Subcutaneous abdominal adipose tissue (tissue), 5 donors: ENCODE measurements around the gene ILDR1.

Source experiments
- H3K27ac ChIP-seq: one replicate; pipeline ENCODE4 v1.7.0; 2013; ENCODE audit warnings: low read depth, mild to moderate bottlenecking, inconsistent platforms, low read length, moderate library complexity
- H3K27me3 ChIP-seq, 5 donors: one replicate each; pipeline ENCODE4 v1.7.0; 2013; ENCODE audit warnings: low read length in 5 of 5, inconsistent platforms in 1 of 5; ENCODE audit not compliant: control insufficient read depth in 5 of 5, insufficient read depth in 4 of 5
- H3K36me3 ChIP-seq, 5 donors: one replicate each; pipeline ENCODE4 v1.7.0; 2013; ENCODE audit warnings: low read length in 5 of 5; ENCODE audit not compliant: control insufficient read depth in 5 of 5, insufficient read depth in 5 of 5
- H3K4me1 ChIP-seq, 5 donors: one replicate each; pipeline ENCODE4 v1.7.0; 2013; ENCODE audit warnings: low read length in 5 of 5, mild to moderate bottlenecking in 3 of 5, moderate library complexity in 1 of 5; ENCODE audit not compliant: control insufficient read depth in 5 of 5, insufficient read depth in 5 of 5
- H3K4me3 ChIP-seq, 5 donors: one replicate each; pipeline ENCODE4 v1.7.0; 2013; ENCODE audit warnings: low read length in 5 of 5, low read depth in 1 of 5
- H3K9ac ChIP-seq, 5 donors: one replicate each; pipeline ENCODE4 v1.7.0; 2013; ENCODE audit warnings: low read length in 5 of 5, mild to moderate bottlenecking in 4 of 5, moderate library complexity in 3 of 5
- H3K9me3 ChIP-seq, 5 donors: one replicate each; pipeline ENCODE4 v1.7.0; 2013; ENCODE audit warnings: low read length in 5 of 5; ENCODE audit not compliant: control insufficient read depth in 5 of 5
- donor health status: healthy.
- donor health status: healthy.
- donor health status: healthy.
- donor health status: healthy.
- donor health status: healthy.

ILDR1 gene

DNA sequence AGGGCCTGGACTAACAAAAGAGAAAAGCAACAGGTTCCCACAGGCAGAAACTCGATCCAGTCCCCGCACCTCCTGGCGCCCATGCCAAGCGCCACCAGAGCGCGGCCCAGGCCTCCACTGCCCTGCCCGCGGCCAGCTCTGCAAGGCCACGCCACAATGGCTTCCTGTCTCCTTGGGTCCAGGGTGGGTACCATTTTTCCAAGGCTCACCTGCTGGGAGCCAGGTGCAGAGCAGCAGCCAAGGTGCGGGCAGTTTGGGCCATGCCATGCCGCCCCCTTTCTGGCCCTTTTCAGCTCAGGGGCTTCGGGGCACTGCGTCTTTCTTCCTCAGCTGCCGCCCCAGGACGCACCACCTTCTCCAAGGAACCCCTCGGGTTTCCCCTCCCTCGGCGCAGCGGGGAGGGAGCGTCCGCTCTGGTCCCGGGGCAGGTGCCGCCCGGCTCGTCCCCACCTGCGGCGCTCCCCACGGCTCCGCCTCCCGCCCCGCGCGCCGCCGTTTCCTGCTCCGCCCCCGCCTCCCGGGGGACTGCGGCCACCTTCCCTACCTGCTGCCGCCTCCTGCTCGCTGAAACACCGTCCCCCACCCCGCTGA, at the start of gene ILDR1:
TSS of gene ILDR1 (minus strand) at position 437 of the 591 bp plus-strand sequence. CDS start at position 267, 170 bp downstream.
- Histone ChIP-seq H3K9me3 (no peaks in the 10 kb centered on the region), H3K36me3 (no peaks in the 10 kb centered on the region), H3K27ac (no peak within 1 kb of the TSS), H3K4me3 (peak within 1 kb of the TSS in 2 of 5 donors; percentile 15 to 52), H3K9ac (no peak within 1 kb of the TSS), H3K4me1 (no peaks in the 10 kb centered on the region), H3K27me3 (peaks cover 3 to 13% (median 8%) of the 10 kb centered on the region in 5 donors)

DNA sequence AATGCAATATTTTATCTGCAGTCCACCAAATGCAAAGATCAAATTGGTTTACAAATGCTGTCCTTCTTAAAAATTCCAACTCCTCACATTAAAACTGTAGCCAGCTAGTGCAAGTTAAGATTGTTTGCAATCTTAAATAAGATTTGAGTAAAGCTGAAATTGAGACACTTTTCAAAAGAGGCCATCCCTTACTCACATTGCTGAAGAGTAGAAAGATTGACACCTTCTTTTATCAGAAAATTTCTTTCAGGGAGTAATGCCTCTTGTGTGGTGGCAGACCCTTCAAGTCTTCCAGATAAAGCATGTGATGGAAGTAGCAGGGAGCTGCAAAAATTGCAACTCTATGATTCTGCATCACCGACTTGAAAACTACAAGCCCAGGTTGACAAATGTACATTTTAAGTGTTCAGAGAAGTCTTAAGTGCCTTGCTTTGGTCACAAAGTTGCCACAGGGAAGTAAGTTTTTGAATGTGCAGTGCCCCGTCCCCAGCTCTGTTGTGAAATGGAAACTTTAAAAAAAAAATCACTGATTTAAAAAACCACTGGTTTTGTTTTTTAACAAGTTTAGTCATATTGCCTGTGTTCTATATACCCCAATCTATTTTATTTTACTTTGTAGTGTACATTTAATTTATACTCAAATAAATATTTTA, 45.7 kb upstream of the ILDR1 start:
- Histone ChIP-seq H3K27ac (no peak overlapping the region), H3K27me3 (no peaks in the 10 kb centered on the region), H3K4me1 (peaks cover 0 to 5% (median 0%) of the 10 kb centered on the region in 5 donors), H3K9me3 (no peaks in the 10 kb centered on the region), H3K9ac (no peak overlapping the region), H3K4me3 (no peak overlapping the region), H3K36me3 (no peaks in the 10 kb centered on the region)

DNA sequence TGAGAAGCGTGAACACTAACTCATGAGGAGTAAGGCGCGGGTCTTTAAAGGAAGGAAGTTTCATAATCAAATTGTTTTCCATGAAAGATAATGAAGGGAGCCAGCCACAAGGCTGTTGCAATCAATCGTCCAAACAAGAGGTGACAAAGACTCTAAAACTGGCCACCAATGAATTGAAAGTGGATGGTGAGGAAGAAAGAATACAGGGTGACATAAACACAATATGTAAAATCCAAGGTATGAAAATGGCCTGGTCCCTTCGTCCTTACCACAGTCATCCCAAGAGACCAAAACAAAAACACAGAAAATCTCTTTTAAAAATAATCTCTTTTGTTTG, 45.1 kb upstream of the ILDR1 start:
- Histone ChIP-seq H3K27me3 (no peaks in the 10 kb centered on the region), H3K9ac (no peak overlapping the region), H3K4me3 (no peak overlapping the region), H3K9me3 (no peaks in the 10 kb centered on the region), H3K27ac (no peak overlapping the region), H3K4me1 (peaks cover 0 to 5% (median 0%) of the 10 kb centered on the region in 5 donors), H3K36me3 (no peaks in the 10 kb centered on the region)

DNA sequence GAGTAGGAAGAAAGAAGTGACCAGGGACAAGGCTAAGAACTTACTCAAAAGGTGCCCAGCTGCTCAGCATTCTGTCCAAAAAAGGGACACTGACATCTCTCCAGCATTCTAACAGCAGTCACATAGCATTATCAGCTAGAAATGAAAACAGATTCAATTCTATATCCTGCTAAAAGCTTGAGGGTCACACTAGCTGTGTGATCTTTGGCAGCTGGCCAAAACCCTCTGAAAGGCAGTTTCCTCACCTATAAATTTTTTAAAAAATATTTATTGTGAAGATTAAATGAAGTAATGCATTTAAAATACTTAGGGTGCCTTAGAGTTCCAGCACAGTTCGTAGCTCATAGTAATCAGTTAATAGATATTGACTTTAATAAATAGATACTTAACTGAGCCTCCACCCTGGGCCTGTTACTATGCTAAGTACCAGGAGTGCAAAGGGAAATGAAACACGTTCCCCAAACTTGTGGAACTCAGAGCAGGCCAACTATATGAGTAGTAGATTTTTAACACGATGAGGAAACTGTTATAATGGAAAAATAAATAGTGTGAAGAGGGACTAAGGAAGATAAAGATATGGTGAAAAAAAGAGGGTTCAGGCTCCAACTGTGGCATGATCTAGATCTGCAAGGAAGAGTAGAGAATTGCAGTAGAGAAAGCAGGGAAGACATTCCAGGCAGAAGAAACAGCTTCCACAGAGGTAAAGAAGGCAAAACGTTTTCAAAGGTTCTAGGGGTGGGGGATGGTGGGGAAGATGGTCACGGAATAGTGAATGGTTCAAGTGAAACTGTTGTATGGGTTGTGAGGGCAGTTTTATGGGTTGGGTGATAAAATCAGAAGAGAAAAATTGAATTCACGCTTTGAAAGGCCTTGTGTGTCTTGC, 44.5 kb upstream of the ILDR1 start:
- Histone ChIP-seq H3K27ac (no peak overlapping the region), H3K9me3 (no peaks in the 10 kb centered on the region), H3K4me3 (no peak overlapping the region), H3K27me3 (no peaks in the 10 kb centered on the region), H3K36me3 (no peaks in the 10 kb centered on the region), H3K9ac (no peak overlapping the region), H3K4me1 (peaks cover 0 to 5% (median 0%) of the 10 kb centered on the region in 5 donors)

DNA sequence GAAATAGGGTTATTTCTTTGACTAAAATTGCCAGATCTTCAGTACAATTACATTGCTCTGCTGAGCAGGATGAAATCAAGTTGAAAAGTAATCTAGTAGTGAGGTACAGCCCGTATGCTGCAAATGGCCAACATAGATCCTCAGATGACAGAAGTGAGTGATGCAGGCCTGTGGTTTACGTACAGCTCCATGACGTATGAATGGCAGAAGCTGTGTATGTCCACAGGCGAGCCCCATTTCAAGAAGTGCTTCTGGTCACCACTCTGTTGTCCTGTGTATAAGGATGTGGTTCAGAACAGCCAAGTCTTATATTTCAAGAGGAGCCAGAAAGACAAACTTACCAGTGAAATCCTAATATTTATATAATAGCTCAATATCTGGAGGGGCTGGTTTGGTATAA, 42.3 kb upstream of the ILDR1 start:
- no peaks in the 10 kb centered on the region for H3K27me3 ChIP-seq
- H3K36me3 ChIP-seq = no peaks in the 10 kb centered on the region
- H3K4me1 ChIP-seq = peaks cover 0 to 5% (median 0%) of the 10 kb centered on the region in 5 donors
- no peaks in the 10 kb centered on the region for H3K9me3 ChIP-seq
- H3K9ac ChIP-seq = no peak overlapping the region
- H3K27ac ChIP-seq = no peak overlapping the region
- no peak overlapping the region for H3K4me3 ChIP-seq

DNA sequence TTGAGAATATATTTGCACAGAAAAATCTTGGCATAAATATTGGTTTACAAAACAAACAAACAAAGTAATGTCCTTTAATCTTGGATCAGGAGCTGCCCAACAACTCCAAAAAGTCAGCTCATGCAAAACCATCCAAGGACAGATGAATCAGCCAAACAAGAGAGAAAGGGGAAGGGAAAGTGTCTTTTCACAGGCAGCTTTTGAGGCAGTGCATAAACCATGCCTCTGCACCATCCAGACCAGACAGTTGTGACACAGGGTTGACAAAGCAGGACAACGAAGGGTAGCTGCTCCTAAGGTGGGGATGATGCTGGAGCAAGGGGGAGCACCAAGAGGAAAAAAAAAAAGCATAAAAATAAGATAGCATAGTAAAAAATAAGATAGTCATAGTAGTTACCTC, 41.9 kb upstream of the ILDR1 start:
- no peaks in the 10 kb centered on the region for H3K36me3 ChIP-seq
- no peak overlapping the region for H3K4me3 ChIP-seq
- H3K9me3 ChIP-seq = no peaks in the 10 kb centered on the region
- no peak overlapping the region for H3K9ac ChIP-seq
- no peak overlapping the region for H3K27ac ChIP-seq
- H3K4me1 ChIP-seq = peaks cover 0 to 5% (median 0%) of the 10 kb centered on the region in 5 donors
- no peaks in the 10 kb centered on the region for H3K27me3 ChIP-seq

DNA sequence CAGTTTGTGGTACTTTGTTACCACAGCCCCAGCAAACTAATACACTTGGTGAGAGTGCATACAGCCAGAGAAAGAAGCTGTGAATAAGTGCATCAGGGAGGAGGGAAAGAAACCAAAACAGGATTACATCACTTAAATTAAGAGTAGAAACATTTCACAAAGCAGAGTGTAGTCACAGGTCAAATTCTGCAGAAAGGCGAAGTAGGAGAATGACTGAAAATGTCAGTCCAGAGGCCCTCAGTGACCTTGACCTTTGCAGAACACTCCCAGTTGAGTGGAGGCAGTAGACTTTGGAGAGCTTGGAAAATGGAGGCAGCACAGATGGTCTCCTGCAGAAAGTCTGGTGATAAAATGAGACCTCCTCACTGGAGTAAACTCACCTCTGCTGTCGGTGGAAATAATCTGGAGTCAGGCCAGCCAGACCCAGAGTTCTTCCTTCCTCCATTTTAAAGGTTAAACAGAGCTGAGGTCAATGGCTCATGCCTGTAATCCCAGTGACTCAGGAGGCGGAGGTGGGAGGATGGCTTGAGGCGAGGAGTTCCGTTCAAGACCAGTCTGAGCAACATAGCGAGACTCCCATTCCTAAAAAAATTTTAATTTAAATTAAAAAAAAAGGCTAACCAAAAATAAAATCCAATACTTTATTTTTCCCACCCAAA, 38.1 kb upstream of the ILDR1 start:
- Histone ChIP-seq H3K9me3 (no peaks in the 10 kb centered on the region), H3K9ac (no peak overlapping the region), H3K4me3 (no peak overlapping the region), H3K36me3 (no peaks in the 10 kb centered on the region), H3K27ac (no peak overlapping the region), H3K4me1 (no peaks in the 10 kb centered on the region), H3K27me3 (peaks cover 0 to 2% (median 0%) of the 10 kb centered on the region in 5 donors)

DNA sequence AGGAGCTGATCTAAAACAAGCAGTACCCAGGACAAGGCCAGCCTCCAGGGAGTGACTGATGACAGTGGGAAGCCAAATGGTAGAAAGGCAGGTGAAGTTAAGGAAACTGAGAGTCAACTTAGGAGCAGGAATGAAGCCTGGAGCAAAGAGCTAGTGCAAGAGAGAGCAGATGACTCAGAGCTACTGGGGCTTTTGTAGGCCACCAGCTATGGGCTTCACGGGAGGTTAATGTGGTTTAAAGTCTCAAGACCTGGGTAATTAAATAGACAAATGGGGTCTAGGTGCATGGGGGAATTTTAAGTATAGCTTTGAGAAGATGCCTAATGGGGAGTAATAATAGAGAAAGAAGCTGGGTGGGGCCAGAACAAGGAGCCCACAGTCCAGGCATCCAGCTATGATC, 36.2 kb upstream of the ILDR1 start:
- H3K4me3 ChIP-seq = no peak overlapping the region
- no peak overlapping the region for H3K27ac ChIP-seq
- H3K9me3 ChIP-seq = no peaks in the 10 kb centered on the region
- H3K4me1 ChIP-seq = no peaks in the 10 kb centered on the region
- H3K27me3 ChIP-seq = peaks cover 0 to 2% (median 0%) of the 10 kb centered on the region in 5 donors
- no peak overlapping the region for H3K9ac ChIP-seq
- no peaks in the 10 kb centered on the region for H3K36me3 ChIP-seq

DNA sequence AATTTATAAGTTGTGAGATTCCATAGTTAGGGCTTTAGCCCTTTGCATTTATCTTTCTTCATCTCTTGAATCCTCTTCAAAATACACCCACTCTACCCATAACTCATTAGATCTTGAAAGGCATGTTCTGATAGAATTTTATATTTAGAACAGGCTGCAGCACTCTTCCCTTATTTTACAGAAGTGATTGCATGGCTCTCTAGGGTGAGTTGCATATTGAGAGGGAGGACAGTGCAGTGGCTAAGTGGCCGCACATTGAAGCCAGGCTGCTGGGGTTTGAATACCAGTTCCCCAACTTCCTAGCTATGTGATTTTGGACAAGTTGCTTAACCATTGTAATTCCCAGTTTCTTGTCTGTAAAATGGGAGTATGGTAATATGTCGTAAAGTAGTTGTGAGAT, 35.6 kb upstream of the ILDR1 start:
- H3K9ac ChIP-seq = no peak overlapping the region
- H3K27me3 ChIP-seq = peaks cover 0 to 2% (median 0%) of the 10 kb centered on the region in 5 donors
- no peak overlapping the region for H3K27ac ChIP-seq
- H3K4me1 ChIP-seq = no peaks in the 10 kb centered on the region
- no peaks in the 10 kb centered on the region for H3K36me3 ChIP-seq
- H3K9me3 ChIP-seq = no peaks in the 10 kb centered on the region
- no peak overlapping the region for H3K4me3 ChIP-seq
